T-helper 9 cell (primary cell): ENCODE data around the gene SLC25A22.

Experiments
- DNase-seq: peaks from one replicate; pipeline ENCODE4 v3.0.0-alpha.2; 2020

The SLC25A22 gene

GRCh38 chr11:742571-743201, 55.4 kb downstream of the SLC25A22 start:
- DNase-seq, result no peak

DNA sequence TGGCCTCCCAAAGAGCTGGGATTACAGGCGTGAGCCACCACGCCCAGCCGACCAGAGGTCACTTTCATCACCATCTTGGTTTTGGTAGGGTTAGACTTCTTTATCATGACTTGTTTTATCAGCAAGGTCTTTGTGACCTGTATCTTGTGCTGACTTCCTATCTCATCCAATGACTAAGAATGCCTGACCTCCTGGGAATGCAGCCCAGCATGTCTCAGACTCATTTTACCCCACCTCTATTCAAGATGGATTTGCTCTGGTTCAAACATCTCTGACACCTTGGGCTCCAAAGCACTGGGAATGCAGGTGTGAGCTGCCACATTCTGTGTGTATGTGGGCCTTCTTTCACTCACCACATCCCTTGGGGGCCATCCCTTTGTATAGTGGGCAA, 55.9 kb downstream of the SLC25A22 start:
- DNase-seq, result no peak
